HG02642 (cell line): ENCODE results near the gene OPCML.

ENCODE experiments used
- ATAC-seq: cut with Tn5 transposase; IDR thresholded peaks from one replicate; pipeline ENCODE4 v1.9.1; 2021; ENCODE audit warnings: mild to moderate bottlenecking; ENCODE audit not compliant: unreplicated experiment, poor library complexity

OPCML gene

DNA sequence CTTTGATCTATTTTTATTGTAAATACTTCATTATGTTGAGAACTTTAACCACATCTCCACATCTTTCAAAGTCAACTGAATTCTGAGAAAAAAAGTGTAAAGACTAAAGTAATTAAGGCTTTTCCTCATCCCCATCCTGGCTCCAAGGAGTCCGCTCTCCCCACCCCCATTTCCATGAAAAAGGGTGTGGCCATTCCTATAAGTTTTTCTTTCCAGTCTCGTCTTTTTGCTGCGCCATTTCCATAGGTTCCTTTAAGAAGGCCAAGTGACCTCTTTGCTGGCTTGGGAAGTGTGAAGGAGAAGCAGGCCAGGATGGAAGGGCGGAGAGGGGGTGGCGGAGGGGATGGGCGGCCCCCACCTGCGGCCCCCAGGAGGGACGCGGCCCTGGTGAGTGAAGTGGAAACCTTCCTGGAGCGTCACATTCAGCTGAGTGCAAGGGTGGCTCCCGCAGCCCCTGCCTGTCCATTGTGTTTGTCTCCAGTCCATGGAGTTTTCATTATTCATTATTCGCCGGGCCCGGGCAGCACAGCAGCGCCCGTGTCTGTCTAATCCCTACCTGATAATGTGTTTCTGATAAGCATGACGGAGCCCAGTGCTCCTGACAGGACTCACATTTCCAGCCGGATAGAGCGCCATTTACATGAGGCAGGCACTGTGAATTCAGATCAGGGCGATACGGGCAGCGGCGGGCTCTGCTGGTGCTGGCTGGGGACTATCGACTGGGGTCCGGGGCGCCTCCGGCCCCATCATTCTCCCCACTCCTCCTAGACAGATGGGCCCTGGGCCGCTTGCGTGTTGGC, 739.8 kb downstream of the OPCML start:
- ATAC-seq: no peak

DNA sequence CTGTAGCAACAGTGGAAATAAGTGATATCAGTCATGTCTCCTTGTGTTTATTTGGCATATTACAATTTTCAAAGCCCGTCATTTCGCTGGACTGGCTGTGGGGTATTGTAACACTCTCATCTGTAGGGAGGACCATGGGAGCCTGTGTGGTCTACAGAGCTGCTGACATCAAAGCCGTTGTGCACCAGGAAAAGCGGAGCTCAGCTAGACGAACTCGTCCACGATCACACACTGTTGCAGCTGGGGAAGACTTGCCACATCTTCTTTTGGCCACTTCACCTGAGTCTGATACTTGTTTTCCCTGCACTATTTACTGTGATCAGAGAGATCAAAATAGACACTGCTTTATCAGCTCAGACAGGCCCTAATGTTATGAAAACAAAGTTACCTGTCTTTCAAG, 741.3 kb downstream of the OPCML start:
- ATAC-seq: no peak

- ATAC-seq: no peak
Observed at GRCh38 chr11:132790466-132790865, 741.8 kb downstream of the OPCML start.

DNA sequence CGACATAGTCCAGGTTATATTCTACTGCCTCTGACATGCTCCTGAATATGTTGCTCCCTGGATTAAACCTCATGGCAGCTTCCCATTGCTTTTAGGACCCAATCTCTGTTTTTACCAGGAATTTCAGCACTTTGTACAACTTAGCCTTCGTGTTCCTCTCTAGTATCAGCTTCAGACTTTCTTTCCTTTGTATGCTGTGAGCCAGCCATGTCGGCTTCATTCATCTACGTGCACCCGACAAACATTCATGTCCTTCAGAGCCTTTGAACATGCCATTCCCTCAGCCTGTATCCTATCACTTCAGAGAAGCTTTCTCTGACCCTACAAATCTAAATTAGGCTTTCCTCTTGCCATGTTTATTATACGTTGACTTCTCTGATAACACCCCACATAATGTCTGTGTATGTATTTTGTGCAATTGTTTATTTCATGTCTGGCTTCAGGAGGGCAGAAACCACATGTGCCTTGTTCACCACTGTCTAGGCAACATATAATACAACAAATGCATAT, 743.4 kb downstream of the OPCML start:
- ATAC-seq: no peak

GRCh38 chr11:132785878-132786277, 746.4 kb downstream of the OPCML start:
- no peak for ATAC-seq

GRCh38 chr11:132784441-132784840, 747.9 kb downstream of the OPCML start:
- no peak for ATAC-seq

DNA sequence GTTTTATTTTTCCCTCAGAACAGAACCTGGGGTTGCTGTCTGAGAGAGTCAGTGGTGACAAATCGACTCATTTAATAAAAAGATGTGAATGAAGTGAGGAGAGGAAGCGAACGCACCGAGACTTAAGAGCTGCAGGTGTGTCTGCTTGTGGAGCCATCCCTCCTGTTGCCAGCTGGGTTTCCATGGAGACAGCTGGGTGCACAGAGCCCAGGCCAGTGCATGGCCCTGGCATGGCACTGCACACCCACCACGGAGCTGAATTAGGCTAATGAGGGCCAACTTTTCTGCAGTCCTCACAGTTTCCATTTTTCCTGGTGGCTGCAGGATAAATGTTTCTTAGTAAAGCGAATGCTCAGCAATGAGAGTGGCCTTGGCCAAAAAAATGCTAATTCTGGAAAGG, 750.2 kb downstream of the OPCML start:
- ATAC-seq: no peak

GRCh38 chr11:132780046-132780445, 752.3 kb downstream of the OPCML start:
- no peak for ATAC-seq

DNA sequence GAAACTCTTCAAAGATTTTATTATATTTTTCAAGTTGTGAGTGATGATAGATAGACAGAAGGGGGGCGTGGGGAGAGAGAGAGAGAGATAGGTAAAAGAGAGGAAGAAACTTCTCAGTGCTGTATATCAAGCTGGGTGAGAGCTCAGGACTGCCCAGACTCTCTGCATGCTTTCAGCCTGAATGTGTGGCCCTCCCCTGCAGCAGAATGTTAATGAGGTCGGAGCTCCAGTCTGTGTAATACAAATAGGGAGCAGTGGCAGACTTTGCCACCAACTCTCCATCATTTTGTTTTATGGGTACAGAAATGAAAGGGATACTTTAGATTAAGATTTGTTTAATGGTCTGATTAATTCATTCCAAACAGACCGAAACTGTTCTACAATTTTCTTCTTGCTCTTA, 752.8 kb downstream of the OPCML start:
- ATAC-seq: no peak

DNA sequence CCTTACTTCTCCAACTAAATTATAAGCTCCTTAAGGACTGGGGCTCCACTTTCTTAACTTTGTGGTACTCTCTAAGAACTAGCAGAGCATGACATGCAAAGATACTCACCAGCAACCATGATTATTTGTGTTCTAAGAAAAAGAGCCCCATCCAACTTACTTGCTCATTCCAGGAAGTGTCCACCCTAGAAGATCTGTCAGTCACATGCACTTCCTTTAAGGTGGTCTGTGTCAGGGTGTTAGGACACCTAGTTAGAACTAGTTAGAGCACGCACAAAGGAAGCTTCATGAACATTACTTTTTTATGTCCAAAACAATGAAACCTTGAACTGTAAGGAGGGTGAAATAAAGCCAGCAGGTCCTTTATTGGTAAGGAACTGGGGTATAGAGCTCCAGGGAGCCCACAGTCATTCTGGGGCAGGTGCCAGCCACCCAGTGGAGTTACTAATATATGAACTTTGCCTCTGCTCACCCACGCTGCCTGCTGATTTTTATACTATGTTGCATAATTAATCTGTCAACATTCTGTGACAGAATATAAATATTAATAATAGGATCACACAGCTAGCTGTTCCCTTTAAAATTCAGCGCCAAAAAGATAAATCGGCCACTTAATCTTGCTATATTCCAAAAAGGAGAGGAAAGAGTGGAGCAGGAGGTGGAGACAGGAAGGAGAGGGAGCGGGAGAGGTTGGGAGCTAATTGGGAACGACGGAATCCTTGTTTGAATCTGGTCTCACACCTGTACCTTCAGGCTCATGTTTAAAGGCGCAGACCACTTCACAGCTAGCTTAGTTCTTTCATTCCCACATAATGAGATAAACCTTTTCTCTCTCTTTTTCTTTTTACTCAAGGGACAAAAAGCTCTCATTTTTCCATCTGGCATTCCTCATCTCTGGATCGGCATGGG, 755.0 kb downstream of the OPCML start:
- ATAC-seq: no peak

DNA sequence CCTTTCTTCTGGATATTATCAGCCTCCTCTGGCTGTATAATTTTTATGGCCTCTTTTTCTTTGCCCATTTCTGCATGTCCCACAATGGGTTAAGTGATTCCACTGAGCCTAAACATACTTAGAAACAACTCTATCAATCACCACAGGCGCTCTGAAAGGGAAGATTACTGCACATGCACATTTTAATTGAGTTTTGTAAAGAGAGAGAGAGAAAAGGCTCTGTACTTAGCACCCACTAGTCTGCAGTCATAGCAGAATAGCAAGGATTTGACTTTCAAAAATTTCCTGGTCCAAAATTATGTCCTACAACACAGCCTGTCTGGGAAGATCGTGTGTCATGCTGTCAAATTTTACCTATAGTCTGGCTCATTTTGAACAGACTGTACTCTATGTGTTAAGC, 758.5 kb downstream of the OPCML start:
- ATAC-seq: no peak

- no peak for ATAC-seq
Observed at GRCh38 chr11:132772703-132773545, 759.4 kb downstream of the OPCML start.

DNA sequence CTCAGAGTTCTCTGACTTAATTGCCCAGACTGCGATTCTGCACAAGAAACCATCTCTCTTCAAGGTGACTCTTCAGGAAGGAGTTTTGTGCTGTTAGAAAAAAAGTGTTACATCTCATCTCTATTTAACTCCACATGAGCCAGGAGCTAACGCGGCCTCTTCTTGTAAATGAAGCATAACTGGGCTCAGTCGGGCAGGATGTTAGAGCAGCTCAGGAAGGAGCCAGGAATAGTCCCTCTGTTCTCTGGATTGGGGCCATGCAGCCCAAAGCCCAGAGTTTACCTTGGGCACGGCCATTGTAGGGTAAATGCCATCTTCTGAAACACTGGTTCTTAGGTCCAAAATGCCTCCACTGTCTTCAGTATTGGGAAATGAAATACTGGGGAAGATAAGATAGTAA, 760.6 kb downstream of the OPCML start:
- no peak for ATAC-seq

GRCh38 chr11:132770829-132771530, 761.3 kb downstream of the OPCML start:
- no peak for ATAC-seq

GRCh38 chr11:132763503-132763902, 768.8 kb downstream of the OPCML start:
- ATAC-seq: no peak

- ATAC-seq: no peak
Observed at GRCh38 chr11:132755934-132756333, 776.4 kb downstream of the OPCML start.

GRCh38 chr11:132751516-132752250, 780.6 kb downstream of the OPCML start:
- ATAC-seq: no peak

- no peak for ATAC-seq
Observed at GRCh38 chr11:132746305-132746704, 786.0 kb downstream of the OPCML start.

DNA sequence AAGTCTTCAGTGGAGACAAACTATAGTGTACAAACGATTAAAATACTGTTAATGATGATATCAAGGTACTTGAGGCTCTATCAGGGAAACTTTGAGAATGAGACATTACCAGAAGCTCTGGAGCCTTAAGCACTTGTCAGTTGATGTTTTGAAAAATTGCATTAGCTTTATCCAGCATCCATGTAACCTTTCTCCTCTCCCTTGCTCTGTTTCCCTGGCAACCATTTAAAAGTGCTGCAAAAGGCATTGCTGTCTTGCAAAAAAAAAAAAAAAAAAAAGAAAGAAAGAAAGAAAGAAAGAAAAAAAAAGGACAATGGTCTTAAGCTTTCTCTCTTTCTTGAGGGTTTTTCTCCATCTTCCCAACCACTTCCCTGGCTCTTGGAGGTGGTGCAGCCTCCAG, 787.0 kb downstream of the OPCML start:
- ATAC-seq: no peak
